Measurements from ENCODE around the gene WSCD2.

DNA sequence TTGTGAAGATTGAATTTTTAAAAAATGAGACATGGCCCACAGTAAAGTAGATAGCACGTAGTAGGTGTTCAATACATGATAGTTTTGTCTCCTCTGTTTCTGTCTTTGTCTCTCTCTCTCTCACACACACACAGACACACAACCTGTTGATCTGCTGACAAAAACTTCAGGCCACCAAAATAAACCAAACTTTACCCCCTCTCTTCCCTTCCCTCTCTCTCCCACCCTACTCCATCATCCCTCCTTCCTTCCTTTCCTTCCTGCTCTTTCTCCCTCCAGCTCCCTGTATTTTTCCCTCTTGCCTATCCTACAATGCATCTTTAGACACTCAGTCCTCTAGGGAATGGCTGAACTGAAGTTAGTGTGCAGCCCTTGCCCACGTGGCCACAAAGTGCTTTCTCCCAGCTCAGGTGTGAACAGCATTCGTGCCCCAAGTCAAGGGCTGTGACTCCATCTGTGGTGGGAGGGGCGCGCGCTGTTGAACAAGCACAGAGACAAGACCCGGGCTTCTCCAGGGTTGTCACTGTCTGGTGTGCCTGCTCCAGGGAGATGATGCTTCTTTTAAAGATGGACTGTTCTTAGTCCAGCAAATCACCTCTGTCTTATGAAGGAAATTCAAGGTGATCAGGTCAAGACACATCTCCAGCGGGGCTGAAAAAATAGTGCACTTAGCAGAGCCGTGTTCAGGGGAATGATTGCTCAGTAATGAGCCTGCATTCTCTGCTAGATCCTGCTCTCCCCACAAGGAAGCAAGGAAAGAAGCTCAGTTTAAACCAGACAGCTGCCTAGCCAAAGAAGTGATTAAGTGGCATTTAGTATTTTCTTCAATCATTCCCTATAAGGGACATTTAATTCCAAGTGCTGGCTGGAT, 75.3 kb downstream of the WSCD2 start:
- TF ChIP-seq CTCF (IDR thresholded peaks at IDR 0.05) (no peak), EP300 (IDR thresholded peaks at IDR 0.05) (no peak)
